Thoracic aorta (tissue), 2 donors: ENCODE results near the gene MAP6. TPM values are rescaled to one million over a fixed set of nuclear protein-coding genes. Genes with fewer than 3 reads are reported as not detected.

Experiments
- ATAC-seq: fragments of 150-250 bp; one replicate; pipeline ENCODE4 v1.8.0; 2017; ENCODE audit warnings: low read depth; ENCODE audit not compliant: insufficient number of reproducible peaks, low FRiP score
- DNase-seq: peaks from one replicate; pipeline ENCODE4 v3.0.0-alpha.2; 2020; ENCODE audit warnings: low spot score
- H3K27ac ChIP-seq, 2 donors: fragments of 200-600 bp; sonication (generic); 1 replicate in 1 of 2; 2 replicates in 1 of 2; pipeline ENCODE4 v1.5.1; 2016; ENCODE audit warnings: mild to moderate bottlenecking in 2 of 2, moderate library complexity in 2 of 2
- H3K27me3 ChIP-seq: fragments of 200-600 bp; sonication (generic); replicated peaks from 2 replicates; pipeline ENCODE4 v1.6.0; 2016; ENCODE audit warnings: mild to moderate bottlenecking; ENCODE audit not compliant: insufficient read depth
- H3K36me3 ChIP-seq: fragments of 200-600 bp; sonication (generic); one replicate; pipeline ENCODE4 v1.5.1; 2016
- H3K4me1 ChIP-seq, 2 donors: fragments of 200-600 bp; sonication (generic); 1 replicate in 1 of 2; 2 replicates in 1 of 2; pipeline versions ENCODE4 v1.5.1 to v1.6.0; 2016; ENCODE audit warnings: low read depth in 2 of 2, mild to moderate bottlenecking in 1 of 2; ENCODE audit not compliant: control insufficient read depth in 1 of 2
- H3K4me3 ChIP-seq: fragments of 200-600 bp; sonication (generic); 2 replicates; pipeline ENCODE4 v1.5.1; 2016; ENCODE audit warnings: mild to moderate bottlenecking
- H3K9me3 ChIP-seq: fragments of 200-600 bp; sonication (generic); 2 replicates; pipeline ENCODE4 v1.5.1; 2016
- CTCF ChIP-seq: fragments of 200-600 bp; sonication (generic); IDR thresholded peaks from one replicate; pipeline ENCODE4 v1.5.1; 2019; ENCODE audit warnings: antibody characterized with exemption
- total RNA-seq, 2 donors: library from RNA; depleted of rRNA; stranded (reverse); fragments of >200 nt; gene quantifications; one replicate each; pipeline versions ENCODE4 v1.1.0 to v1.2.3, GENCODE V29; 2016

Gene MAP6
- total RNA-seq, 2 donors from 2014 or later: 15.6 to 16.4 TPM

GRCh38 chr11:75547617-75548058, 121.2 kb downstream of the MAP6 start:
- no peak overlapping the region for H3K27ac ChIP-seq
- no peaks in the 10 kb centered on the region for H3K9me3 ChIP-seq
- H3K4me1 ChIP-seq: peaks cover 3 to 8% of the 10 kb centered on the region in 2 donors
- DNase-seq: no peak
- no peaks in the 10 kb centered on the region for H3K27me3 ChIP-seq
- H3K36me3 ChIP-seq: no peaks in the 10 kb centered on the region
- H3K4me3 ChIP-seq: no peak overlapping the region
- ATAC-seq: no peak
- peak; percentile 91 for TF ChIP-seq CTCF

- Histone ChIP-seq H3K4me3 (no peak overlapping the region), H3K27ac (no peak overlapping the region), H3K36me3 (no peaks in the 10 kb centered on the region), H3K4me1 (peaks cover 3 to 7% of the 10 kb centered on the region in 2 donors), H3K9me3 (no peaks in the 10 kb centered on the region), H3K27me3 (no peaks in the 10 kb centered on the region)
- DNase-seq (no peak), ATAC-seq (no peak)
- no peak for TF ChIP-seq CTCF
Observed at GRCh38 chr11:75547177-75547576, 121.7 kb downstream of the MAP6 start.

DNA sequence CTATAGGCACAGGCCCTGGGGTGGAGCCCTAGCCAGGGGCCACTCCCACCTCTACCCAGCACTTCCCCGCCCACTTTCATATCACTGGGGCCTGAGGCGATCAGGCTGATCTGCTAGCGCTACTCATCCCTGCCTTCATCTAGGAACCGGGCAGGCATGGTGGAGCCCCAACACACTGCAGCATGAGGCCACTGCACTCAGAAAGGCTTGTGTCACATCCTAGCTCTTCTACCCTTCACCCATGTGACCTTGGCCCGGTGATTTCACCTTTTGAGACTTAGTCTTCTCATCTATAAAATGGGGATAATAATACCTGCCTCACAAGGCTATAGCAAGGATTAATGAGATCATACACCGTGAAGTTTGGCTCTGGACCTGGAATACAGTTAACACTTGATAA, 125.0 kb downstream of the MAP6 start:
- ATAC-seq: no peak
- H3K4me1 ChIP-seq: peaks cover 3 to 7% of the 10 kb centered on the region in 2 donors
- no peak overlapping the region for H3K27ac ChIP-seq
- H3K9me3 ChIP-seq: no peaks in the 10 kb centered on the region
- DNase-seq: no peak
- H3K36me3 ChIP-seq: no peaks in the 10 kb centered on the region
- TF ChIP-seq CTCF: no peak
- H3K27me3 ChIP-seq: no peaks in the 10 kb centered on the region
- H3K4me3 ChIP-seq: no peak overlapping the region

GRCh38 chr11:75542088-75542438, 126.8 kb downstream of the MAP6 start:
- H3K27me3 ChIP-seq: no peaks in the 10 kb centered on the region
- H3K9me3 ChIP-seq: no peaks in the 10 kb centered on the region
- H3K36me3 ChIP-seq: no peaks in the 10 kb centered on the region
- no peaks in the 10 kb centered on the region for H3K4me1 ChIP-seq
- no peak for ATAC-seq
- no peak overlapping the region for H3K4me3 ChIP-seq
- no peak for TF ChIP-seq CTCF
- no peak overlapping the region for H3K27ac ChIP-seq
- DNase-seq: no peak

GRCh38 chr11:75541193-75542087, 127.4 kb downstream of the MAP6 start:
- Histone ChIP-seq H3K4me3 (no peak overlapping the region), H3K4me1 (no peaks in the 10 kb centered on the region), H3K9me3 (no peaks in the 10 kb centered on the region), H3K27me3 (no peaks in the 10 kb centered on the region), H3K27ac (no peak overlapping the region), H3K36me3 (no peaks in the 10 kb centered on the region)
- TF ChIP-seq CTCF: no peak
- ATAC-seq: no peak
- DNase-seq: no peak
